ENCODE measurements around the gene LYPD6B. TPM values are rescaled to one million over a fixed set of nuclear protein-coding genes. Genes with fewer than 3 reads are reported as not detected.

LYPD6B gene
- total RNA-seq, 1 experiment from 2014 or later, result not detected

GRCh38 chr2:149019768-149020167 is 18.7 kb upstream of the LYPD6B start:
- TF ChIP-seq EZH2 (IDR thresholded peaks at IDR 0.05; ENCODE audit: borderline replicate concordance, low read depth, low read length, poor library complexity, severe bottlenecking), result no peak
- no peak for TF ChIP-seq CTCF (conservative IDR thresholded peaks at IDR 0.05; ENCODE audit: low read depth, low read length)
- no TSS peak for BruUV-seq (replicated peaks)
- Histone ChIP-seq H3K36me3 (ENCODE audit: insufficient read depth, low read length, poor library complexity, severe bottlenecking) (no peaks in the 10 kb centered on the region), H3K9me3 (ENCODE audit: low read depth, low read length, poor library complexity, severe bottlenecking) (no peaks in the 10 kb centered on the region), H3K27me3 (replicated peaks; ENCODE audit: insufficient read depth, low read depth, low read length, poor library complexity) (no peaks in the 10 kb centered on the region), H3K27ac (ENCODE audit: low read depth, low read length, poor library complexity, severe bottlenecking) (no peak overlapping the region), H3K4me3 (ENCODE audit: low read depth, low read length, poor library complexity, severe bottlenecking) (no peak overlapping the region), H3K4me1 (ENCODE audit: insufficient read depth, low read length, poor library complexity, severe bottlenecking) (no peaks in the 10 kb centered on the region)
- ChIA-PET CTCF (no interaction called here), POLR2A (ENCODE audit: low non-redundant PET) (no interaction called here)
- DNase-seq (ENCODE audit: low spot score), result no peak
- intact Hi-C loops (cut with micrococcal nuclease; ENCODE audit: unreplicated experiment), result no loop called here

GRCh38 chr2:149020432-149020851 is 18.1 kb upstream of the LYPD6B start:
- H3K27me3 ChIP-seq (replicated peaks; ENCODE audit: insufficient read depth, low read depth, low read length, poor library complexity), result no peaks in the 10 kb centered on the region
- no peaks in the 10 kb centered on the region for H3K9me3 ChIP-seq (ENCODE audit: low read depth, low read length, poor library complexity, severe bottlenecking)
- intact Hi-C loops (cut with micrococcal nuclease; ENCODE audit: unreplicated experiment), result no loop called here
- DNase-seq (ENCODE audit: low spot score), result no peak
- ChIA-PET POLR2A (ENCODE audit: low non-redundant PET) (no interaction called here), CTCF (no interaction called here)
- H3K4me3 ChIP-seq (ENCODE audit: low read depth, low read length, poor library complexity, severe bottlenecking), result no peak overlapping the region
- no TSS peak for BruUV-seq (replicated peaks)
- no peak overlapping the region for H3K27ac ChIP-seq (ENCODE audit: low read depth, low read length, poor library complexity, severe bottlenecking)
- TF ChIP-seq CTCF (conservative IDR thresholded peaks at IDR 0.05; ENCODE audit: low read depth, low read length) (no peak), EZH2 (IDR thresholded peaks at IDR 0.05; ENCODE audit: borderline replicate concordance, low read depth, low read length, poor library complexity, severe bottlenecking) (no peak)
- no peaks in the 10 kb centered on the region for H3K4me1 ChIP-seq (ENCODE audit: insufficient read depth, low read length, poor library complexity, severe bottlenecking)
- no peaks in the 10 kb centered on the region for H3K36me3 ChIP-seq (ENCODE audit: insufficient read depth, low read length, poor library complexity, severe bottlenecking)

- POLR2A ChIA-PET (ENCODE audit: low non-redundant PET), result no interaction called here
- TF ChIP-seq EZH2 (IDR thresholded peaks at IDR 0.05; ENCODE audit: borderline replicate concordance, low read depth, low read length, poor library complexity, severe bottlenecking), result no peak
- TF ChIP-seq CTCF (conservative IDR thresholded peaks at IDR 0.05; ENCODE audit: low read depth, low read length), result no peak
- intact Hi-C loops (cut with micrococcal nuclease; ENCODE audit: unreplicated experiment), result no loop called here
- CTCF ChIA-PET, result interaction anchor here (0.7 kb wide), 3 partner anchors 415 to 540 kb away, joined by 12 to 16 read pairs (median 14); no protein-coding TSS in a partner anchor
- Histone ChIP-seq H3K27ac (ENCODE audit: low read depth, low read length, poor library complexity, severe bottlenecking) (no peak overlapping the region), H3K4me1 (ENCODE audit: insufficient read depth, low read length, poor library complexity, severe bottlenecking) (no peaks in the 10 kb centered on the region), H3K4me3 (ENCODE audit: low read depth, low read length, poor library complexity, severe bottlenecking) (no peak overlapping the region), H3K27me3 (replicated peaks; ENCODE audit: insufficient read depth, low read depth, low read length, poor library complexity) (no peaks in the 10 kb centered on the region), H3K36me3 (ENCODE audit: insufficient read depth, low read length, poor library complexity, severe bottlenecking) (no peaks in the 10 kb centered on the region), H3K9me3 (ENCODE audit: low read depth, low read length, poor library complexity, severe bottlenecking) (no peaks in the 10 kb centered on the region)
- DNase-seq (ENCODE audit: low spot score), result no peak
- BruUV-seq (replicated peaks), result no TSS peak
Observed at GRCh38 chr2:149021271-149021719, 17.2 kb upstream of the LYPD6B start.

Data from A673 (cell line).